ENCODE measurements around the gene SGMS1. TPM values are rescaled to one million over a fixed set of nuclear protein-coding genes. Genes with fewer than 3 reads are reported as not detected.

SGMS1 gene
- total and polyA plus RNA-seq, 2 experiments from 2014 or later: 15.0 to 34.7 TPM

DNA sequence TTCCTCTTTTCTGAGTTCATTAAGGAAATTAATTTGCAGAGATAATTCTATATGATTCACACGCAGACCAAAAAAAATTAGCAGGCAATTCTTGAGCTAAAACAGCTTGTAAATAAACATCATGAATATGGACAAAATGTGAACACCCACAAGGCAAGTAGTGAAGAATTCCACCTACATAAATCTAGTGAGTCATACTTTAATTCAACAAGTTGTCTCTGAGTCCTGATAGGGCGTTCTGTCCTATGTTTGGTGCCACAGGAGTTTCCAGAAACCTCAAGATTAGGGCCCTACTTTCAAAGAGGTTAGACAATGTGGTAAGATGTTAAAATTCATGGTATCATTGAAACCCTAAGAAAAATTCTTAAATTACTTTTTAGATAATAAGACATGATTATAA lies 122.3 kb downstream of the SGMS1 start (continued):
- TF ChIP-seq, protein P1, sequence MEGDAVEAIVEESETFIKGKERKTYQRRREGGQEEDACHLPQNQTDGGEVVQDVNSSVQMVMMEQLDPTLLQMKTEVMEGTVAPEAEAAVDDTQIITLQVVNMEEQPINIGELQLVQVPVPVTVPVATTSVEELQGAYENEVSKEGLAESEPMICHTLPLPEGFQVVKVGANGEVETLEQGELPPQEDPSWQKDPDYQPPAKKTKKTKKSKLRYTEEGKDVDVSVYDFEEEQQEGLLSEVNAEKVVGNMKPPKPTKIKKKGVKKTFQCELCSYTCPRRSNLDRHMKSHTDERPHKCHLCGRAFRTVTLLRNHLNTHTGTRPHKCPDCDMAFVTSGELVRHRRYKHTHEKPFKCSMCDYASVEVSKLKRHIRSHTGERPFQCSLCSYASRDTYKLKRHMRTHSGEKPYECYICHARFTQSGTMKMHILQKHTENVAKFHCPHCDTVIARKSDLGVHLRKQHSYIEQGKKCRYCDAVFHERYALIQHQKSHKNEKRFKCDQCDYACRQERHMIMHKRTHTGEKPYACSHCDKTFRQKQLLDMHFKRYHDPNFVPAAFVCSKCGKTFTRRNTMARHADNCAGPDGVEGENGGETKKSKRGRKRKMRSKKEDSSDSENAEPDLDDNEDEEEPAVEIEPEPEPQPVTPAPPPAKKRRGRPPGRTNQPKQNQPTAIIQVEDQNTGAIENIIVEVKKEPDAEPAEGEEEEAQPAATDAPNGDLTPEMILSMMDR (conservative IDR thresholded peaks at IDR 0.05; ENCODE audit: low read depth in 2 of 2): no peak

DNA sequence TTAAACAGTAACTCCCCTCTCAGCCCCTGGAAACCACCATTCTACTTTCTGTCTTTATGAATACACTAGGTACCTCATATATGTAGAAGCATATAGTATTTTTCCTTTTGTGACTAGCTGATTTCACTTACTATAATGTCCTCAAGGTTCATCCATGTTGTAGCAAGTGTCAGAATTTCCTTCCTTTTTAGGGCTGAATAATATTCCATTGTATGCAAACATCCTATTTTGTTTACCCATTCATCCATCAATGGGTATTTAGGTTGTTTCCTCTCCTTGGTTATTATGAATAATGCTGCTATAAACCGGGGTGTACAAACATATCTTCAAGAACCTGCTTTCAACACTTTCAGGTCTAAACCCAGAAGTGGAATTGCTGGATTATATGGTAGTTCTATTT lies 125.3 kb downstream of the SGMS1 start:
- H3K9me2 ChIP-seq (ENCODE audit: insufficient read depth): no peaks in the 10 kb centered on the region
- no peak overlapping the region for H3K4me3 ChIP-seq
- no peak overlapping the region for H3K27ac ChIP-seq (ENCODE audit: low read depth)
- ATAC-seq (no peak), DNase-seq (ENCODE audit: low spot score) (no peak)
- no peaks in the 10 kb centered on the region for H3K27me3 ChIP-seq (ENCODE audit: insufficient read depth)
- TF ChIP-seq STAT1 (IDR thresholded peaks at IDR 0.05; ENCODE audit: unreplicated experiment) (no peak), ZNF331 (CRISPR knock-in tag; IDR thresholded peaks at IDR 0.05; ENCODE audit: low read depth) (no peak), EZH2 (IDR thresholded peaks at IDR 0.05; ENCODE audit: low read depth, unreplicated experiment) (no peak), POLR2AphosphoS5 (IDR thresholded peaks at IDR 0.05; ENCODE audit: low read depth) (no peak)
- TF ChIP-seq, protein P2, sequence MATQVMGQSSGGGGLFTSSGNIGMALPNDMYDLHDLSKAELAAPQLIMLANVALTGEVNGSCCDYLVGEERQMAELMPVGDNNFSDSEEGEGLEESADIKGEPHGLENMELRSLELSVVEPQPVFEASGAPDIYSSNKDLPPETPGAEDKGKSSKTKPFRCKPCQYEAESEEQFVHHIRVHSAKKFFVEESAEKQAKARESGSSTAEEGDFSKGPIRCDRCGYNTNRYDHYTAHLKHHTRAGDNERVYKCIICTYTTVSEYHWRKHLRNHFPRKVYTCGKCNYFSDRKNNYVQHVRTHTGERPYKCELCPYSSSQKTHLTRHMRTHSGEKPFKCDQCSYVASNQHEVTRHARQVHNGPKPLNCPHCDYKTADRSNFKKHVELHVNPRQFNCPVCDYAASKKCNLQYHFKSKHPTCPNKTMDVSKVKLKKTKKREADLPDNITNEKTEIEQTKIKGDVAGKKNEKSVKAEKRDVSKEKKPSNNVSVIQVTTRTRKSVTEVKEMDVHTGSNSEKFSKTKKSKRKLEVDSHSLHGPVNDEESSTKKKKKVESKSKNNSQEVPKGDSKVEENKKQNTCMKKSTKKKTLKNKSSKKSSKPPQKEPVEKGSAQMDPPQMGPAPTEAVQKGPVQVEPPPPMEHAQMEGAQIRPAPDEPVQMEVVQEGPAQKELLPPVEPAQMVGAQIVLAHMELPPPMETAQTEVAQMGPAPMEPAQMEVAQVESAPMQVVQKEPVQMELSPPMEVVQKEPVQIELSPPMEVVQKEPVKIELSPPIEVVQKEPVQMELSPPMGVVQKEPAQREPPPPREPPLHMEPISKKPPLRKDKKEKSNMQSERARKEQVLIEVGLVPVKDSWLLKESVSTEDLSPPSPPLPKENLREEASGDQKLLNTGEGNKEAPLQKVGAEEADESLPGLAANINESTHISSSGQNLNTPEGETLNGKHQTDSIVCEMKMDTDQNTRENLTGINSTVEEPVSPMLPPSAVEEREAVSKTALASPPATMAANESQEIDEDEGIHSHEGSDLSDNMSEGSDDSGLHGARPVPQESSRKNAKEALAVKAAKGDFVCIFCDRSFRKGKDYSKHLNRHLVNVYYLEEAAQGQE (IDR thresholded peaks at IDR 0.05; ENCODE audit: unreplicated experiment): no peak
- no peaks in the 10 kb centered on the region for H3F3A ChIP-seq (replicated peaks; ENCODE audit: low read depth)
- no peaks in the 10 kb centered on the region for H3K36me3 ChIP-seq (ENCODE audit: insufficient read depth)
- H3K4me2 ChIP-seq: no peak overlapping the region
- H3K79me2 ChIP-seq (replicated peaks; ENCODE audit: insufficient read depth): peaks cover 9% of the 10 kb centered on the region
- Mint-ChIP-seq H3K9me3 (0 out of 3 replicates have a peak, but pooled peaks cover 2% of the 10 kb centered on the region), H3K4me3 (no peak overlapping the region), H3K27me3 (ENCODE audit: insufficient read depth, low read depth, poor library complexity) (no peaks in the 10 kb centered on the region), H3K4me1 (peaks cover 27% of the 10 kb centered on the region), H3K36me3 (ENCODE audit: low read depth) (peaks cover 6% of the 10 kb centered on the region; the same call in 2 of the 3 replicates), H3K27ac (no peak overlapping the region)
- H4K20me1 ChIP-seq (replicated peaks; ENCODE audit: insufficient read depth): no peaks in the 10 kb centered on the region
- no peak overlapping the region for H2AFZ ChIP-seq
- peaks cover 12% of the 10 kb centered on the region for H3K4me1 ChIP-seq (ENCODE audit: insufficient read depth)

DNA sequence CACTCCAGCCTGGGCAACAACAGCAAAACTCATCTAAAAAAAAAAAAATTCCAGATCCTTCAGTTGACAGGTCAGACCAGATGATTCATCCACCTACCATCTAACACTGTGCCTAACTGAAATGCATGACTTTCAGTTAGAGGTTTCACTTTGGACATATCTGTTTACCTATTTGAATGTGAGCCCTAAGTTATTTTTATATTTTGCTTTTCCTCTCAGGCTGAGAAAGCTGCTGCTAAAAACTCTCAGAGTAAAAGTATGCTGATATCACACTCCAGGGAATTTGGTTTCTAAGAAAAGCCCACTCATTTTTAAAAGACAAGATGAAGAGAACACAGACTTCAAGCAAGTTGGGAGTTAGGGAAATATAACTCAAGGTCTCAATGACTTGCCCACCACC lies 126.0 kb downstream of the SGMS1 start:
- 0 out of 3 replicates have a peak, but pooled peaks cover 2% of the 10 kb centered on the region for H3K9me3 Mint-ChIP-seq
- H3K27ac ChIP-seq (ENCODE audit: low read depth): no peak overlapping the region
- no peaks in the 10 kb centered on the region for H3K9me2 ChIP-seq (ENCODE audit: insufficient read depth)
- TF ChIP-seq POLR2AphosphoS5 (IDR thresholded peaks at IDR 0.05; ENCODE audit: low read depth): no peak
- no peak for TF ChIP-seq ZNF331 (CRISPR knock-in tag; IDR thresholded peaks at IDR 0.05; ENCODE audit: low read depth)
- no peak for TF ChIP-seq JUNB (IDR thresholded peaks at IDR 0.05; ENCODE audit: unreplicated experiment)
- TF ChIP-seq, protein P2 (IDR thresholded peaks at IDR 0.05; ENCODE audit: unreplicated experiment): no peak
- no peak for DNase-seq (ENCODE audit: low spot score)
- no peak for ATAC-seq
- no peaks in the 10 kb centered on the region for H3F3A ChIP-seq (replicated peaks; ENCODE audit: low read depth)
- peaks cover 12% of the 10 kb centered on the region for H3K79me2 ChIP-seq (replicated peaks; ENCODE audit: insufficient read depth)
- H3K4me3 Mint-ChIP-seq: no peak overlapping the region
- peaks cover 20% of the 10 kb centered on the region for H3K4me1 Mint-ChIP-seq
- H3K4me1 ChIP-seq (ENCODE audit: insufficient read depth): peaks cover 5% of the 10 kb centered on the region
- peaks cover 6% of the 10 kb centered on the region; the same call in 2 of the 3 replicates for H3K36me3 Mint-ChIP-seq (ENCODE audit: low read depth)
- no peaks in the 10 kb centered on the region for H3K36me3 ChIP-seq (ENCODE audit: insufficient read depth)
- no peak overlapping the region for H3K4me3 ChIP-seq
- no peak overlapping the region for H3K27ac Mint-ChIP-seq
- no peaks in the 10 kb centered on the region for H3K27me3 Mint-ChIP-seq (ENCODE audit: insufficient read depth, low read depth, poor library complexity)
- no peak overlapping the region for H2AFZ ChIP-seq
- no peaks in the 10 kb centered on the region for H4K20me1 ChIP-seq (replicated peaks; ENCODE audit: insufficient read depth)
- no peak overlapping the region for H3K4me2 ChIP-seq
- no peaks in the 10 kb centered on the region for H3K27me3 ChIP-seq (ENCODE audit: insufficient read depth)
